IMR-90 (cell line): Measurements from ENCODE around the gene FES. TPM values are rescaled to one million over a fixed set of nuclear protein-coding genes. Genes with fewer than 3 reads are reported as not detected.

Experiments used
- ATAC-seq: fragments of 200-7000 bp; cut with Tn5 transposase; 2 replicates; pipeline ENCODE4 v1.9.1; 2020; ENCODE audit warnings: low read depth, mild to moderate bottlenecking, moderate library complexity
- BruUV-seq: library from RNA; stranded (reverse); fragments of 400-500 nt; replicated peaks from 2 replicates; lab custom pipeline; 2021; lab: Mats Ljungman, UMichigan
- CTCF ChIA-PET: fragments of 300-600 bp; formaldehyde crosslinking; extraction: SDS; loops from one replicate; lab custom pipeline; 2021; ENCODE audit warnings: antibody characterized with exemption; lab: Yijun Ruan, JAX
- POLR2A ChIA-PET: fragments of 300-600 bp; sonication (Branson Sonifier 250); formaldehyde crosslinking; loops from one replicate; lab custom pipeline; 2022; ENCODE audit warnings: antibody characterized with exemption; ENCODE audit not compliant: unreplicated experiment; lab: Charles Lee
- DNase-seq: peaks from one replicate; pipeline ENCODE4 v3.0.0; 2013
- H2AFZ ChIP-seq: replicated peaks from 2 replicates; pipeline ENCODE3; 2013; ENCODE audit warnings: low read length, mild to moderate bottlenecking; ENCODE audit not compliant: poor library complexity
- H2AK5ac ChIP-seq: 2 replicates; pipeline ENCODE4 v1.6.1; 2013; ENCODE audit warnings: low read depth, low read length, inconsistent platforms
- H2AK9ac ChIP-seq: replicated peaks from 2 replicates; pipeline ENCODE3; 2013; ENCODE audit warnings: mild to moderate bottlenecking, low read depth, low read length, moderate library complexity; ENCODE audit not compliant: poor library complexity
- H2BK120ac ChIP-seq: 2 replicates; pipeline ENCODE4 v1.6.1; 2013; ENCODE audit warnings: low read depth, low read length, inconsistent platforms
- H2BK15ac ChIP-seq: 3 replicates; pipeline ENCODE4 v1.6.1; 2013; ENCODE audit warnings: low read depth, low read length, inconsistent platforms
- H2BK20ac ChIP-seq: 2 replicates; pipeline ENCODE4 v1.6.1; 2013; ENCODE audit warnings: low read depth, mild to moderate bottlenecking, inconsistent platforms, low read length, moderate library complexity
- H2BK5ac ChIP-seq: 2 replicates; pipeline ENCODE4 v1.6.1; 2013; ENCODE audit warnings: mild to moderate bottlenecking, low read depth, low read length, inconsistent platforms; ENCODE audit not compliant: poor library complexity, severe bottlenecking
- H3K14ac ChIP-seq: replicated peaks from 2 replicates; pipeline ENCODE4 v1.6.1; 2013; ENCODE audit warnings: low read depth, low read length, inconsistent platforms
- H3K18ac ChIP-seq: 2 replicates; pipeline ENCODE4 v1.6.1; 2013; ENCODE audit warnings: low read depth, low read length, control low read depth
- H3K23ac ChIP-seq: 2 replicates; pipeline ENCODE4 v1.6.1; 2013; ENCODE audit warnings: low read depth, low read length, inconsistent platforms
- H3K27ac ChIP-seq: 2 replicates; pipeline ENCODE4 v1.5.1; 2013; ENCODE audit warnings: mild to moderate bottlenecking, control low read depth, low read length; ENCODE audit not compliant: insufficient read depth
- H3K27me3 ChIP-seq: 2 replicates; pipeline ENCODE4 v1.6.1; 2013; ENCODE audit warnings: low read length; ENCODE audit not compliant: control insufficient read depth, insufficient read depth
- H3K36me3 ChIP-seq: 2 replicates; pipeline ENCODE4 v1.6.1; 2013; ENCODE audit warnings: low read length, mixed read lengths; ENCODE audit not compliant: control insufficient read depth, insufficient read depth
- H3K4ac ChIP-seq: 2 replicates; pipeline ENCODE4 v1.6.1; 2013; ENCODE audit warnings: low read depth, low read length, inconsistent platforms
- H3K4me1 ChIP-seq: 2 replicates; pipeline ENCODE4 v1.6.1; 2013; ENCODE audit warnings: low read length, mixed read lengths; ENCODE audit not compliant: control insufficient read depth, insufficient read depth
- H3K4me2 ChIP-seq: 2 replicates; pipeline ENCODE4 v1.6.1; 2013; ENCODE audit warnings: low read depth, mild to moderate bottlenecking, control low read depth, low read length, moderate library complexity
- H3K4me3 ChIP-seq: 2 replicates; pipeline ENCODE4 v1.5.1; 2013; ENCODE audit warnings: low read depth, mild to moderate bottlenecking, control low read depth, low read length, moderate library complexity; ENCODE audit not compliant: insufficient read depth
- H3K56ac ChIP-seq: 2 replicates; pipeline ENCODE4 v1.6.1; 2013; ENCODE audit warnings: low read length, inconsistent platforms; ENCODE audit not compliant: insufficient read depth; ENCODE audit errors: extremely low read depth
- H3K79me1 ChIP-seq, 2 experiments: 2 replicates each; pipeline ENCODE4 v1.6.1; 2013; ENCODE audit warnings: low read length in 2 of 2, inconsistent platforms in 1 of 2, low read depth in 1 of 2
- H3K9ac ChIP-seq: 2 replicates; pipeline ENCODE4 v1.6.1; 2013; ENCODE audit warnings: low read depth, low read length, control low read depth
- H3K9me1 ChIP-seq: 2 replicates; pipeline ENCODE4 v1.6.1; 2013; ENCODE audit warnings: low read length, inconsistent platforms; ENCODE audit not compliant: insufficient read depth
- H3K9me3 ChIP-seq: 2 replicates; pipeline ENCODE4 v1.6.1; 2013; ENCODE audit warnings: low read length; ENCODE audit not compliant: control insufficient read depth, insufficient read depth
- H4K20me1 ChIP-seq: 2 replicates; pipeline ENCODE4 v1.6.1; 2013; ENCODE audit warnings: low read length, inconsistent platforms; ENCODE audit not compliant: insufficient read depth
- H4K5ac ChIP-seq: 2 replicates; pipeline ENCODE4 v1.6.1; 2013; ENCODE audit warnings: mild to moderate bottlenecking, low read depth, low read length, control low read depth
- H4K8ac ChIP-seq, 2 experiments: 2 replicates each; pipeline ENCODE4 v1.6.1; 2013; ENCODE audit warnings: low read depth in 2 of 2, low read length in 2 of 2, control low read depth in 1 of 2, inconsistent platforms in 1 of 2
- H4K91ac ChIP-seq: 2 replicates; pipeline ENCODE4 v1.6.1; 2013; ENCODE audit warnings: low read depth, low read length, inconsistent platforms; ENCODE audit not compliant: insufficient read depth
- FOS ChIP-seq: fragments of 150-350 bp; IDR thresholded peaks from 2 replicates; pipeline ENCODE4 v1.6.1; 2016; ENCODE audit warnings: low read depth, low read length
- POLR2A ChIP-seq: IDR thresholded peaks from 2 replicates; pipeline ENCODE4 v1.6.1; 2012; ENCODE audit warnings: mild to moderate bottlenecking, low read depth, low read length
- RCOR1 ChIP-seq: IDR thresholded peaks from 2 replicates; pipeline ENCODE4 v1.6.1; 2012; ENCODE audit warnings: mild to moderate bottlenecking, low read length, improper control_type of control experiment; ENCODE audit not compliant: insufficient replicate concordance
- USF2 ChIP-seq: fragments of 150-350 bp; IDR thresholded peaks from 2 replicates; pipeline ENCODE4 v1.6.1; 2017; ENCODE audit warnings: mild to moderate bottlenecking, antibody characterized with exemption, low read length, low read depth
- whole genome bisulfite sequencing, 2 experiments: methylation state at CpG; one replicate each; pipeline versions ENCODE4 v1.1.5 to v1.1.7; 2013; ENCODE audit warnings: missing lambda C conversion rate in 2 of 2; ENCODE audit not compliant: insufficient read length in 1 of 2; ENCODE audit errors: extremely low coverage in 2 of 2; 5-methylcytosine and 5-hydroxymethylcytosine counted together
- dilution Hi-C: fragments of 300-500 bp; cut with HindIII; formaldehyde crosslinking; loops from one replicate; pipeline ENCODE4 v1.14.3; 2018; ENCODE audit warnings: low sequenced_read_pairs; ENCODE audit not compliant: unreplicated experiment
- in situ Hi-C: fragments of 300-500 bp; cut with MboI; formaldehyde crosslinking; loops from 3 replicates; pipeline ENCODE4 v1.14.3; 2019; ENCODE audit warnings: low sequenced_read_pairs, inconsistent platforms, mixed read lengths
- intact Hi-C: fragments of 100-400 bp; cut with micrococcal nuclease; formaldehyde crosslinking; loops from 2 replicates; pipeline ENCODE4 v1.10.0; 2022
- polyA plus RNA-seq, 3 experiments: library from polyadenylated mRNA; depleted of rRNA; stranded (reverse); fragments of >200 nt; gene quantifications; 2 replicates each; pipeline ENCODE4 v1.2.3, GENCODE V29; 2012; ENCODE audit warnings: low replicate concordance in 1 of 3
- total RNA-seq: library from RNA; depleted of rRNA; stranded (reverse); fragments of >200 nt; gene quantifications from 2 replicates; pipeline ENCODE4 v1.2.3, GENCODE V29; 2012

Gene FES
- total and polyA plus RNA-seq, 2 of the 4 experiments (the other 2 are of a cell fraction), result 10.5 to 11.7 TPM

- no peak for ATAC-seq
- TF ChIP-seq RCOR1 (no peak), USF2 (no peak), POLR2A (no peak), FOS (no peak)
- no peak overlapping the region for H4K91ac ChIP-seq
- H4K5ac ChIP-seq, result no peak overlapping the region
- WGBS, 2 experiments, result no CpG with 5 or more reads among the region's 12 CpGs
- no peaks in the 10 kb centered on the region for H4K20me1 ChIP-seq
- in situ Hi-C loops, result loop anchor here (25.0 kb wide), 1 partner anchor 579 kb away; no protein-coding TSS in a partner anchor
- ChIA-PET POLR2A (no interaction called here), CTCF (no interaction called here)
- no peak overlapping the region for H2BK120ac ChIP-seq
- DNase-seq, result no peak
- no peaks in the 10 kb centered on the region for H3K27me3 ChIP-seq
- peaks cover 2% of the 10 kb centered on the region; the same call in 1 of the 2 replicates for H3K9me1 ChIP-seq
- no peak overlapping the region for H2AK9ac ChIP-seq
- peaks cover 28% of the 10 kb centered on the region for H3K36me3 ChIP-seq
- H3K56ac ChIP-seq, result no peak overlapping the region
- dilution Hi-C loops, result no loop called here
- no peak overlapping the region for H4K8ac ChIP-seq
- H3K4me3 ChIP-seq, result no peak overlapping the region
- no peak overlapping the region for H3K23ac ChIP-seq
- no peak overlapping the region for H3K9ac ChIP-seq
- no peak overlapping the region for H3K4me2 ChIP-seq
- H3K27ac ChIP-seq, result no peak overlapping the region
- H2BK20ac ChIP-seq, result no peak overlapping the region
- no peak overlapping the region for H2AK5ac ChIP-seq
- H3K18ac ChIP-seq, result no peak overlapping the region
- H2BK5ac ChIP-seq, result no peak overlapping the region
- H2AFZ ChIP-seq, result no peak overlapping the region
- no peak overlapping the region for H3K4ac ChIP-seq
- no peak overlapping the region for H2BK15ac ChIP-seq
- H3K9me3 ChIP-seq, result no peaks in the 10 kb centered on the region
- peaks cover under 1% of the 10 kb centered on the region; the same call in 1 of the 2 replicates for H3K4me1 ChIP-seq
- H3K14ac ChIP-seq, result no peak overlapping the region
- intact Hi-C loops, result no loop called here
- BruUV-seq, result no TSS peak
- peaks cover 0 to 6% of the 10 kb centered on the region in 2 experiments; a peak in 2 of 4 replicates for H3K79me1 ChIP-seq
These were observed 6.5 kb downstream of the FES start for GRCh38 chr15:90890839-90891238.
